Breast epithelium (tissue), 4 donors: ENCODE measurements around the gene TARDBP. TPM values are rescaled to one million over a fixed set of nuclear protein-coding genes. Genes with fewer than 3 reads are reported as not detected.
A peak's percentile ranks its signal among the peaks of the same experiment; 100 is the strongest.

Experiments used
- DNase-seq, 2 donors: peaks; one replicate each; pipeline ENCODE4 v3.0.0-alpha.2; 2019; ENCODE audit warnings: low spot score in 2 of 2
- H3K27ac ChIP-seq, 2 donors: fragments of 200-600 bp; sonication (generic) in 1 of 2; one replicate each; pipeline ENCODE4 v1.5.1; 2016 to 2019; ENCODE audit warnings: mild to moderate bottlenecking in 1 of 2
- H3K27me3 ChIP-seq, 2 donors: fragments of 200-600 bp; sonication (generic) in 1 of 2; one replicate each; pipeline versions ENCODE4 v1.5.1 to v1.6.0; 2017 to 2019; ENCODE audit warnings: control low read depth in 1 of 2, mild to moderate bottlenecking in 1 of 2
- H3K36me3 ChIP-seq: fragments of 200-600 bp; one replicate; pipeline ENCODE4 v1.5.1; 2019
- H3K4me1 ChIP-seq, 2 donors: fragments of 200-600 bp; sonication (generic); one replicate each; pipeline ENCODE4 v1.5.1; 2016 to 2019; ENCODE audit warnings: control low read depth in 1 of 2
- H3K4me3 ChIP-seq, 3 donors: fragments of 200-600 bp; sonication (generic); 1 replicate in 2 of 3; 2 replicates in 1 of 3; pipeline ENCODE4 v1.5.1; 2016 to 2019; ENCODE audit warnings: mild to moderate bottlenecking in 3 of 3, moderate library complexity in 2 of 3
- H3K9me3 ChIP-seq, 2 donors: fragments of 200-600 bp; sonication (generic) in 1 of 2; one replicate each; pipeline ENCODE4 v1.5.1; 2016 to 2019; ENCODE audit warnings: control low read depth in 1 of 2
- POLR2A ChIP-seq: fragments of 450-650 bp; IDR thresholded peaks from one replicate; pipeline ENCODE4 v1.6.1; 2016; ENCODE audit warnings: antibody characterized with exemption, mild to moderate bottlenecking, moderate library complexity
- POLR2AphosphoS5 ChIP-seq, 3 donors: sonication (generic); formaldehyde crosslinking; IDR thresholded peaks; one replicate each; pipeline ENCODE4 v1.6.1; 2017; ENCODE audit warnings: antibody characterized with exemption in 3 of 3
- intact Hi-C: fragments of 100-400 bp; cut with DNase I; formaldehyde crosslinking; loops from one replicate; pipeline ENCODE4 v1.15.1; 2023; ENCODE audit warnings: low total_unique reads
- total RNA-seq, 3 donors: library from RNA; depleted of rRNA; stranded (reverse); fragments of >200 nt; gene quantifications; one replicate each; pipeline ENCODE4 v1.1.0, GENCODE V29; 2016
- TF ChIP-seq, protein P1 (sequence below), 3 donors: fragments of 450-650 bp; IDR thresholded peaks; one replicate each; pipeline ENCODE4 v1.5.1; 2016 to 2017; ENCODE audit warnings: antibody characterized with exemption in 3 of 3, mild to moderate bottlenecking in 3 of 3, moderate library complexity in 3 of 3

Gene TARDBP
- 100 to 1,000 TPM; 113 to 165 (median 142) TPM for total RNA-seq

- peak within 1 kb of the TSS; percentile 95 to 99 (median 99) for H3K4me3 ChIP-seq
- peaks cover 0 to 14% of the 10 kb centered on the region in 2 donors for H3K4me1 ChIP-seq
- DNase-seq = peak; percentile 85 to 88
- peak within 1 kb of the TSS; percentile 97 to 98 for H3K27ac ChIP-seq
- TF ChIP-seq POLR2AphosphoS5 (IDR thresholded peaks at IDR 0.05) (peak; percentile 91 to 98 (median 98)), POLR2A (peak; percentile 93)
- TF ChIP-seq, protein P1, sequence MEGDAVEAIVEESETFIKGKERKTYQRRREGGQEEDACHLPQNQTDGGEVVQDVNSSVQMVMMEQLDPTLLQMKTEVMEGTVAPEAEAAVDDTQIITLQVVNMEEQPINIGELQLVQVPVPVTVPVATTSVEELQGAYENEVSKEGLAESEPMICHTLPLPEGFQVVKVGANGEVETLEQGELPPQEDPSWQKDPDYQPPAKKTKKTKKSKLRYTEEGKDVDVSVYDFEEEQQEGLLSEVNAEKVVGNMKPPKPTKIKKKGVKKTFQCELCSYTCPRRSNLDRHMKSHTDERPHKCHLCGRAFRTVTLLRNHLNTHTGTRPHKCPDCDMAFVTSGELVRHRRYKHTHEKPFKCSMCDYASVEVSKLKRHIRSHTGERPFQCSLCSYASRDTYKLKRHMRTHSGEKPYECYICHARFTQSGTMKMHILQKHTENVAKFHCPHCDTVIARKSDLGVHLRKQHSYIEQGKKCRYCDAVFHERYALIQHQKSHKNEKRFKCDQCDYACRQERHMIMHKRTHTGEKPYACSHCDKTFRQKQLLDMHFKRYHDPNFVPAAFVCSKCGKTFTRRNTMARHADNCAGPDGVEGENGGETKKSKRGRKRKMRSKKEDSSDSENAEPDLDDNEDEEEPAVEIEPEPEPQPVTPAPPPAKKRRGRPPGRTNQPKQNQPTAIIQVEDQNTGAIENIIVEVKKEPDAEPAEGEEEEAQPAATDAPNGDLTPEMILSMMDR (IDR thresholded peaks at IDR 0.05) = peak in 1 of 3 donors; percentile 24
- intact Hi-C loops = no loop called here
- H3K9me3 ChIP-seq = no peaks in the 10 kb centered on the region
- H3K36me3 ChIP-seq = no peaks in the 10 kb centered on the region
- H3K27me3 ChIP-seq = no peaks in the 10 kb centered on the region
Observed at GRCh38 chr1:11012260-11013159, at the start of gene TARDBP. Gene TARDBP, plus strand, starts transcription at chr1:11012654. Its CDS starts 1,074 bp downstream, at chr1:11013728.

DNA sequence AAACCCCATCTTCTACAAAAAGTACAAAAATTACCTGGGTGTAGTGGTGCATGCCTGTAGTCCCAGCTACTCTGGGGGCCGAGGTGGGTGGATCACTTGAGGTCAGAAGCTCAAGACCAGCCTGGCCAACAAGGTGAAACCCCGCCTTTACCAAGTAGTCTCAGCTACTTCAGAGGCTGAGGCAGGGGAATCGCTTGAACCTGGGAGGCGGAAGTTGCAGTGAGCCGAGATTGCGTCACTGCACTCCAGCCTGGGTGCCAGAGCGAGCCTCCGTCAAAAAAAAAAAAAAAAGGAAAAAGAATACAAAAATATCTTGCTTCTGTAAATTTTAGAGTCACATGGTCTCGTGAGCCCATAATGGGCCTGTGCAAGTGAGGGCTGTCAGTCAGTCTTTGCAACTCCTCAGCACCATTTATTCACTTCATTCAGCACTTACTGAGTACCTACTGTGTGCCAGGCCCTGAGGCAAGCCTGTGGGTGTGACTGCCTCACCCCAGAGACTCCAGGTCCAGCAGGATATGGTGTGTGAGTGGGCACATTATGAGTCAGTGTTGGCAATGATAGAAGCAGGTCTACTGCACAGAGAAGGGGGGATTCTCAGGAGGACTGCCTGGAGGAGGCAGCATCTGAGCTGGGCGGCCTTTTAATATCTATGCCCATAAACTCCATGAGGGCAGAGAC lies 46.8 kb upstream of the TARDBP start:
- DNase-seq = no peak
- TF ChIP-seq, protein P1 (IDR thresholded peaks at IDR 0.05) = no peak
- TF ChIP-seq POLR2A (no peak), POLR2AphosphoS5 (IDR thresholded peaks at IDR 0.05) (no peak)
- Histone ChIP-seq H3K27me3 (no peaks in the 10 kb centered on the region), H3K9me3 (no peaks in the 10 kb centered on the region), H3K36me3 (no peaks in the 10 kb centered on the region), H3K4me1 (no peaks in the 10 kb centered on the region), H3K4me3 (no peak overlapping the region), H3K27ac (peak overlapping the region in 1 of 2 donors; percentile 29)
- intact Hi-C loops = no loop called here

- no peaks in the 10 kb centered on the region for H3K27me3 ChIP-seq
- no peak overlapping the region for H3K27ac ChIP-seq
- TF ChIP-seq POLR2A (no peak), POLR2AphosphoS5 (IDR thresholded peaks at IDR 0.05) (no peak)
- TF ChIP-seq, protein P1 (IDR thresholded peaks at IDR 0.05) = no peak
- no peaks in the 10 kb centered on the region for H3K4me1 ChIP-seq
- H3K9me3 ChIP-seq = no peaks in the 10 kb centered on the region
- H3K4me3 ChIP-seq = no peak overlapping the region
- H3K36me3 ChIP-seq = no peaks in the 10 kb centered on the region
- intact Hi-C loops = no loop called here
- DNase-seq = no peak
Observed at GRCh38 chr1:10967090-10967489, 45.4 kb upstream of the TARDBP start.

- Histone ChIP-seq H3K4me1 (no peaks in the 10 kb centered on the region), H3K36me3 (no peaks in the 10 kb centered on the region), H3K9me3 (no peaks in the 10 kb centered on the region), H3K27me3 (no peaks in the 10 kb centered on the region), H3K27ac (no peak overlapping the region), H3K4me3 (peak overlapping the region; percentile 18 to 48 (median 25))
- DNase-seq = no peak
- TF ChIP-seq, protein P1 (IDR thresholded peaks at IDR 0.05) = no peak
- TF ChIP-seq POLR2AphosphoS5 (IDR thresholded peaks at IDR 0.05) = no peak
- TF ChIP-seq POLR2A = no peak
- intact Hi-C loops = no loop called here
Observed at GRCh38 chr1:10968411-10968826, 44.0 kb upstream of the TARDBP start.
